Activated naive CD4-positive, alpha-beta T cell treated with Interleukin-2 at 50 U/mL for 16 hours (primary cell): Measurements from ENCODE around the gene PIPOX.

Experiments used
- DNase-seq: peaks from one replicate; pipeline ENCODE4 v3.0.0-alpha.2; 2020

Gene PIPOX

DNA sequence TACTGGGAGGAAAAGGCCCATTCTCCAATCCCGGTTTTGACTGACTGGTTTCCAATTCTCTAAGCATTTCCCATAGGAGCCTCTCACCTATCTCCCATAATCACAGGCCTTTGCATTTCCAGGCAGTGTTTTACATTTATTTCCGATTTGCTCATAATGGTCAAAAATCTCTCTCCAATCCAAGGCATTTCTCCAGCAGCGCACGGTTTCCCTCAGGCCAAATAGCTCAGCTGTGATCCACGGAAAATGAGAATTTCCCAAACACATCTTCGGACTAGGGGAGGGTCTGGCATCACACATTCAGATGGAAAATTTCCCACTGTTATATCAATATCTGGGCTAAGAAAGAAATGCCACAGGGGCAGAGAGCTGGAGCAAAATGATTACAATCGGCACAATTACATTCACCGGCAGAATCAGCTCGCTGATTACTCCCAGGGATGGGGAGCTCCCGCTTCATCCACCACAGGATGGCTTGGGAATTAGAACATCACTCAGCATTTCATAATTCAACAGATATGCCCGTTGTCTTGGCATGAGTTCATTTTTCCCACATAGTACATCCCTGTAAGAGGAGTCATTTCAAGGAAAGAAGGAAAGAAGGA lies 6.7 kb downstream of the PIPOX start:
- DNase-seq = no peak

DNA sequence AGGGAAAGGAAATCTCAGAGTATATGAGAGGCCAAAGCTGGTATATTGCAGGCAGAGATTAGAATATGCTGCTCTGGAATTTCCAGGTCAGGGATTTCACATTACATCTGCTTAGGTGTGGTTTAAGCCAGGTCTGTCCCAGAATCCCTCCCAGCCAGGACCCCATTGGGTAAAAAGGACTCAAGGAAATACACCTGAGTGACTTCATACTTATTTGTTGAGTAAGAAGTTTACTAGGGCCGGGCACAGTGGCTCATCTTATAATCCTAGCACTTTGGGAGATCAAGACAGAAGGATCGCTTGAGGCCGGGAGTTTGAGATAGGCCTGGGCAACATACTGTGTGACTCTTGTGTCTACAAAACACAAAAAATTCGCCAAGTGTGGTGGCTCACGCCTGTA lies 7.2 kb downstream of the PIPOX start:
- no peak for DNase-seq

DNA sequence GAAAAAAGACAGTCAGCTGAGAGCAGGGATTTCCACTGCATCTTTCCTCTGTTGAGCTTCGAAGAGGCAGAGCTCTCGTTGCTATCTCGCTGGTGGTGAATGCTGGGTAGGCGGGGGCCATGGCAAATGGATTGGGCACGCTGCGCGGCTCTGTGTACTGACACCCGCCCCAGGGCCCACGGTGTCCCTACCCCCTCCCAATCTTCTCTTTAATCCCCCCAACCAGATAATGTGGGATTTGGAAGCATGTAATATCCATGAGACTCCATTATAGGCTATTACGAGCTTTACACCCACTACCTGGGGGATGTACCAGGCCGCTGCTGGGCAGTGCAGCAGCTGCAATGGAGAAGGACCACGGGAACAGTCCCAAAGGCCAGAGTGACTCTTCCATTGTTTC lies 8.3 kb downstream of the PIPOX start:
- DNase-seq = no peak

DNA sequence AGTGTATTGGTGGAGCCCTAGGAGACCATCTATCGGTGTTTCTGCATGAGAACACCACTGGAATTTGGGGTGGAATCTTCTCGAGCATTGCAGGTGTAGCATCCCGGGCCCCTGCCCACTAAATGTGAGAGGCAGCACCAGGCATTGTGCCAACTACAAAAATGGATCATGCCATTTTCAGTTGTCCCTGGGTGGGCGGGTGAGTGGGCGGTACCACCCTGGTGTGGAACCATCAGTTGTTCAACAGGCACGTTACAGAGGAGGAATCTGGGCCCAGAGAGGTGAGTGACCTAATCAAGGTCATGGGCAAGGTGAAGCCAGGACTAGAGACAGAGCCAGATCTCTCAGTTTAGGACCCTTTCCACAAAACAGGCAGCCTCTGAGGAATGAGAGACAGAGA lies 8.8 kb downstream of the PIPOX start:
- no peak for DNase-seq

DNA sequence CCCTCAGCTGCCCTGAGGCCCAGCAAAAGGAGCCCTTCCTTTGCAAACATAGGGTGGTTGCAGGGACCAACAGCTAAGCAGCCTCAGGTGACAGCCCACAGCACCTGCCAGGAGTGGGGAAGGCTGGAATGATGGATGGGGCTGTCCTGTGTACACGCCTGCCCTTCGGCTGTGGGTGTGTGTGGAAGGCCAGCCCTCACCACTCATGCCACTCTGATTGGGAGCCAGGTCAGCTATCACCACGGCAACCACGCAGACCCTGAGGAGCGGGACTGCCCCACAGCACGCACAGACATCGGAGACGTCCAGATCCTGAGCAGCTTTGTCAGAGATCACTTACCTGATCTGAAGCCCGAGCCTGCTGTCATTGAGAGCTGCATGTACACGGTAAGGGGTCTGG lies 11.9 kb downstream of the PIPOX start:
- DNase-seq = no peak

DNA sequence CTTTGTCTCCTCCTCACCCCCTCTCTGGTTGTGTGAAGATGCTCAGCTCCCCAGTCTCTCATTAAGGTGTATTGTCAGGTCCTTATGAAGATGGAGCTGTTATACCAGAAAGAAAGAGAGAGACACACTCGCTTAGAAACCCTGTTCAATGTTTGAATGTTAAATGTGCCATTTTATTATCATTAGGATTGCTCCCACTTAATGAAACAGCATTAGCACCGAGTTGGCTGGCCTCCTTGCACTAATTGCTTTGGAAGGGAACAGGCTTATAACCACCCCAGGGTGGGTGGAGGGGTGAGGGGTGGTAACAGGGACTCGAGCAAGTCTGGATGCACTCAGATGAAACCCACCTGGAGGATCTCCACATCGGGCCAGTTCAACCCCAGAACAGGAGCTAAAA lies 14.4 kb downstream of the PIPOX start:
- DNase-seq = no peak

DNA sequence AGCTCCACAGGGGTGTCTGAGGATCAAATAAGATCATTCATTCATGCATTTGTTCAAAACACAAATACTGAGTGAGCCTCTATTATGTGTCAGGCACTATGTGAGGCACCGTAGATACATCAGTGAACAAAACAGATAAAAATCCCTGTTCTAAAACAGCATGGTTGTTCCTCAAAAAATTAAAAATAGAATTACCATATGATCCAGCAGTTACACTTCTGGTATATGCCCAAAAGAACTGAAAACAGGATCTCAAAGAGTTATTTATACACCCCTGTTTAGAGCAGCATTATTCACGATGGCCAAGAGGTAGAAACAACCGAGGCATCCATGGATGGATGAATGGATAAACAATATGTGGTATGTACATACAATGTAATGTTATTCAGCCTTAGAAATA lies 15.4 kb downstream of the PIPOX start:
- no peak for DNase-seq

DNA sequence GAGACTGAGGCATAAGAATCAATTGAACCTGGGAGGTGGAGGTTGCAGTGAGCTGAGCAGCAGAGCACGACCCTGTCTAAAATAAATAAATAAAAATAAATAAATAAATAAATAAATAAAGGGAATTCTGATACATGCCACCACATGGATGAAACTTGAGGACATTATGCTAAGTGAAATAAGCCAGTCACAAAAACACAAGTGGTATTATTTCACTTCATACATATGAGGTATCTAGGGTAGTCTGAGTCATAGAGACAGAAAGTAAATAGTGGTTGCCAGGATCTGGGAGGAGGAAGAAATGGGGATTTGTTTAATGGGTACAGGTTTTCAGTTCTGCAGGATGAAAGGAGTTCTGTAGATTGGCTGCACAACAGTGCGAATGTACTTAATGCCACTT lies 16.3 kb downstream of the PIPOX start:
- DNase-seq = no peak

DNA sequence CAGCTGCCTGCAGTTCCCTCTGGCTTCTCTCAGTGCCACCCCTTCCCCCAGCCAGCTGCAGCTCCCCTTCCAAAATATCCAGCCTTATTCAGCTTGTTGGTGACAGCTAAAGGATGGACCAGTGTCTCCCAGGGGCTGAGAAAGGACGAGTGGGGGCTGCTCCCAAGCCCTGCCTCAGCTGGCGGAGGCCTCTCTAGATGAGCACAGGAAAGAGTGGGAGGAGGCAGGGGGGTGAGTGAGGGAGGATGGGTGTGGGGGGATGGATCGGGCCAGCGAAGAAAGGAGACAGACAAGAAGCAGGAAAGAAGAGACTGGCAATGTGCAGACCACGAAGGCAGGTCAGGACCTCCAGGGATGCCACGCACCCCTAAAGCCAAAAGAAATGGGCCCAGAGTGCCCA lies 17.5 kb downstream of the PIPOX start:
- no peak for DNase-seq

DNA sequence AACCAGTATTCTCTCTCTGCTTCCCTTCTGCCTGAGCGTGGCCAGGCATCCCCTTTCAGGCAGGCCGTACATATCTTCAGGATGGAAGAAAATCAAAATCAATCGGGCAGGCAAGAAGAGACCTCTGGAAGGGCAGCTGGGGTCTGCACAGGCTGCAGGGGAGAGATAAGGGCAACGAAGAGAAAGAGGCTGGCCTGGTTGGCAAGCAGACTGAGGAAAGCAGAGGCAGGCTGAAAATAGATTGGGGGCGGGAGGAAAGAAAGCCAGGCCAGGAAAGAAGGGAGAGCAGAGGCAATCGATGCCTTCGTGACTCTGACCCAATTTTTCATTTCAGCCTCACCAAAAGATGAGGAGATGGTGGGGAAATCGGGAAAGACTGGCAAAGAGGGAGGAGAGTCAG lies 18.1 kb downstream of the PIPOX start:
- no peak for DNase-seq

DNA sequence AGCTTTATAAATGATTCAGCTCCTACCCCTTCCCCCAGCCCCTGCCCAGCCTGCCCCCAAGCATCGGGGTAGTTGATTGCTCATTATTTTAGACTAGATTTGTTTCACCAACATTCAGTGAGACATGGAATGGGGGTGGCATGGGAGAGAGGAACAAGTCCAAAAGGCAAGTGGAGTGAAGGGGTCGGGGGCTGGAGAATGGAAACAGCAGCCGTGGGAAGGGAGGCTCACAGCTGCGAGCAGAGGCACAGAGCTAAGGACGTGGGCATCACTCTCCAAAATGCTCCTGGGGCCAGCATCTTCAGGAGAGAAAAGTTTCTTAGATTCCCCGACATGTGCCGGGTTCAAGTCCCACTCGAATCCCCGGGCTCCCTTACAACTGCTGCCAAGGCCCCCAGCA lies 19.3 kb downstream of the PIPOX start:
- no peak for DNase-seq

DNA sequence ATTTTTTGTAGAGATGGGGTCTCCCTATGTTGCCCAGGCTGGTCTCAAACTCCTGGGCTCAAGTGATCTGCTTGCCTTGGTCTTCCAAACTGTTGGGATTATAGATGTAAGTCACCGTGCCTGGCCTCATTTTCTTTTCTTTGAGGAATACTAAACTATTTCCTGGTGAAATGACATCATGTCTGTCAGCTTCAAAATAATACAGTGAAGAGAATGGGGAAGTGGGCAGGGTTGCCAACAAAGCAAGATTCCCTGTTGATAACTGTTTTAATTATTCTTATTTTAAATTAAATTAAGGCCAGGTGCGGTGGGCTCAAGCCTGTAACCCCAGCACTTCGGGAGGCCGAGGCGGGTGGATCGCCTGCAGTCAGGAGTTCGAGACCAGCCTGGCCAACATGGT lies 21.1 kb downstream of the PIPOX start:
- no peak for DNase-seq

DNA sequence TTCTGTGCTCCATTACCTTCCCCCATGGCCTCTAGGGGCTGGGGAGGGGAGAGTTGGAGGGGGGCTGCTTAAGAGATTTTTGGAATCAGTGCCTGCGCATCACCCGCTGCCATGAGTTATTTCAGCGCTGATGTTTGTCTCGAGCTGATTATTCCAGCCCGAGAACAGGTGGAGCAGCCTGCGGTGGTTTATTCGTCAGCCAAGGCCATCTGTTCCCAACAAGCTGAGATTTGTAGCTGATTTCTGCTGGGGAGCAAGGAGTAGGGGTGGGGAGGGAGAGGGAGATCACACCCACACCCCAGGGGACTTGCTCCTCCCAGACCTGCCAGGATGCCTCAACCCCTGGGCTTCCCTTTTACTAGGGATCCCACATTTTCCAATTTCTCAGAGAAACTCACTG lies 23.1 kb downstream of the PIPOX start:
- DNase-seq = no peak

DNA sequence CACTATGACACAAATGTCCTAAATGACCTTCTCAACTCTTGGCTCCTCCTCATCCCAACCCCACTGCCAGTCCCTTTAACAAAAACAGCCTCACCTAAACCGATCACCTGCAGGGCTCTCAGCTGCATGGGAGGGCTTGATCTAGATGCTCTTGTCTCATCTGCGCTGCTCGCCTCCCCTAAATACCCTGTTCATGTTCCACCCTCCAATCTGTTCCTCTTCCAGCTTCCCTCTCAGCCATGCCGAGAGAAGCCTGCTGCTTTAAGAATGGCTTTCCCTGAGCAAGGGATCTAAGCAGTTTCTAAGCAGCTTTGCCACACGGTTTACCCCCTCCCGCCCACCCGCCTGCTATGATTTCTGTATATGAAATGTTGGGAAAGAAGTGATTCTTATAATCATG lies 23.7 kb downstream of the PIPOX start:
- no peak for DNase-seq

DNA sequence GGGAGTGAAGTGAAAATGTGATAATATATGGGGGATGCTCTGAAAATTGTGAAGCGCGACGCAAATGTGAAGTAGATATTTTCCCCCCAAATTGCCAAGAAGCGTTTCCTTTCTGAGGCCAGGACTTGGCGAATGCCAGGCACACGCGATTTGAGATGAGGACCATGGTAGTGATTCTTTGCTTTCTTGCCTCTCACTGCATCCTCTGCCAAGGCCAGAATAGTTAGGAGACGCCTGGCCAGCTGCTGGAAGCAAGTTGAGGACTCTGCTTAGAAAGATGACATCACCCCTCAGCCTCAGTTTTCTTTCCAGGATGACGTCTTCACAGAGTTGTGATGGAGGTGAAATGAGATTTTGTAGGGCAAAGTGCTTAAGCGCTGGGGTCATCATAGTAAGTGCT lies 25.9 kb downstream of the PIPOX start:
- DNase-seq = no peak

DNA sequence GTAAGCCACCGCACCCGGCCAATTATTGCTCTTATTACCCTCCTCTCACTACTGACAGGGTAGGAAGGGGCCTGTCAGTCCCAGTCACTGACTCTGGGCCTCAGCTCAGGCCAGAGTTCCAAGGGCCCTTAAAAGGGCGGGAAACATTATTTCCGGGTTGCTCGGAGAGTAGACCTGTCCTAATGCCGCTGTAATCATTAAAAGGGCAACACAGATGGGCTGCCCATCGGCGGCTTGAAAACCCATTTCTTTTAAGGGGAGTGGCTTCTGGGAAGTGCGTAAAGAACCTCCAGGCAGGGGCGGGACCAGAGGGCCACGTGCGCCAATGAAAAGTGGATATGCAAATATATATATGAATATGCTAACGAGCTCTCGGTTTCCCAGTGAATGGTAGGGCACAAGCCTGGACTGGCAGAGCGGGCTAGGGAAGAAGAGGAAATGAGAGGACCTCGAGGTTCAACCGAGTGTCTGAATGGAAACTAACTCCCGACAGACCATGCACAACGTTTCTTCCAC lies 26.6 kb downstream of the PIPOX start:
- DNase-seq = no peak

DNA sequence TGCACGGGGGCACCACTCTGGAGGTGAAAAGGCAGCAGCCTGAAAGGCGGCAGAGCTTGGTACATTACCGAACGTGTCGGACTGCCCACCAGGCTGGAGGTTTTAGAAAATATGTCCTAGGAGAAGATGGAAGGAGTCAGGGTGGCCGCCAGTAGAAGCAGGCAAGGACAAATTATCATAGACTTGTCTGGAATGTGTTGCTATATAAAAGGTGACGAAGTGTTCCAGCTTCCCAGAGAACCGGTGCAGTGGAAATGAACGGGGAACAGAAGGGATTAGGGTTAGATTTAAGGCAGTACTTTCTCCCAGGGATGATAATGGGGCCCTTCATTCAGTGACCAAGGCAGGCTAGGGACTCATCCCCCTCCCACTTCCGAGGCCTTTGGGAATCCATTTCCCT lies 27.4 kb downstream of the PIPOX start:
- no peak for DNase-seq

DNA sequence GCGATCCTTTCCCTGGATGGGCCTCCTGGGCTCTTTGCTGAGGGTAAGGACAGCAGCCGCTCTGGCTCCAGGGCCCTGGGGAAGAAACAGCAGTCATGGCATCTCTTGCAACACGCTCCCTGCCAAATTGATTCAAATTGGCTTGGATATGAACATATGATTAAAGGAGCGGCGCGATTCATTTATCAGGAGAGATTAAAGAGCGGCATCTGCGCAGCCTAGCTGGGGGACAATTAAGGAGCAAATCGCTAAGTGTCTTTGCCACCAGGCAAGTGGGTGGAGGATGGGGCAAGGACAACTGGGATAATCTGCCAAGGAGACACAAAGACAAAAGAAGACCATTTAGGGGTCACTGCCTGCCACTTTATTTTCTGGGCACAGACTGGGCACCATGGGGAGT lies 27.8 kb downstream of the PIPOX start:
- no peak for DNase-seq

DNA sequence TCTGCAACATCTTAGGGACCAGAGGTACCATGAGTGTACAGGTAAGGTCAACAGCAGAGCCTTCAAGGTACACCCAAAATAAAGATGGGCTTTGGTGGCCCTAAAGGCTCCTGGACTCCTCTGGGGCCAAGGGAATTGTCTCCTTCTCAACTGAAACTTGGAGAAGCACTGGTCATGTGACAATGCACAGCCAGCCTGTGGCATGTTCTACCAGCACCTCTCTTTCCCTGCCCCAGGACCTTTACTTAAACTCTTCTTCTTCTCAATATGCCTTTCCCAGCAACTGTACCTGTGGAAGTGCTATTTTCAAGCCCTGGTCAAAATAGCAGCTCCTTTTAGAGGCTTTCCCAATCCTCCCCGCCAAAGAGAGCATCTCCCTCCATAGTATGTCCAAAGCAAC lies 28.4 kb downstream of the PIPOX start:
- DNase-seq = no peak

DNA sequence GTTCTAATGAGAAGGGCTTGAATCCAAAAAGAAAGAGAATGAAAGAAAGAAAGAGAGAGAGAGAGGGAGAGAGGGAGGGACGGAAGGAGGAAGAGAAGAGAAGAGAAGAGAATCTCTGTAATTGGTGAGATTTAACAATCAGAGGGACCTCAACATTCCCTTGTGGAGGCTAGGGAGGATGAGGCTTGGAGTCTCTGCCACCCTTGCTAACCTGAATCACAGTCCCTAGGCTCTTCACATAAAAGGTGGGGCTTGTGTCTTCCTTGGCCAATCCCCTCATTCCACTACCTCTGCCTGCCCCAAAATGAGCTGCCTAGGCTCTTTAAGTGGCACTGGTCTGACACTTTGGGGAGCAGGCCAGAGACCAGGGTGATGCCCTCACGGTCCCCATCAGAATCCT lies 30.1 kb downstream of the PIPOX start:
- DNase-seq = no peak

DNA sequence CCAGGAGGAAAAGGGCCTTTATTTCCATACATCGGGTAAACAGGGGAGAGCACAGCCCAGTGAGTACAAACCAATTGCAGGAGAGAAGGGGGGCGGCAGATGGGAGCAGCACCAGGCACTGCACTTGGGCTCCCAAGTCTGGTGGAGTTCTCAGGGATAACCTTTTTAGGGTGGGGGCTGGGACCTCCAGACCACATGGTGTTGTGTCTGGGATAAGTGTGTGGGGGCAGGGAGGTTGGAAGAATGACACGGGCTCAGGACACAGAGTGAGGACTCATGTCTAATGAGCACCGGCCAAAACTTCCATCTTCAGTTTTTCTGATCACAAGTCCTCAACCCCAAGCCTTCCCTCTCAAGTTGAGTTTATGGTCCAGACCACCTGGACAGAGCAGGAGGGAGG lies 30.6 kb downstream of the PIPOX start:
- no peak for DNase-seq

DNA sequence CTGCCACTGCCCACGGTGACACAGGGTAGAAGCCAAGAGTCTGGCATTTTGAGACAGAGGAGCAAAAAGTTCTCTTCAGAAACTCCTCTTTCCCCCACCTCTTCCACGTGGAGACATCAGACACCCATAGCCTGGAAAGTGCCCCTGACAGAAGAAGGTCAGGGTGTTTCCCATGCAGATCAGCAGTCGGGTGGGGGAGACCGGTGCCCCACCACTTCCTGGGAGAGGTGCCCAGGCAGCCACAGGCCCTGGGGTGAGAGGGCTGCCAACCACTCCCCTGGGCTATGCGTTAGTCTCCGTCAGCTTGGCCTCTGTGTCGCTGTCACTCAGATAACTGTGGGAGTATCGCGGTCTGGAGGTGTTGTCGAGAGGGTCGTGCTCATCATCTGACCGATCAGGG lies 31.5 kb downstream of the PIPOX start:
- no peak for DNase-seq

DNA sequence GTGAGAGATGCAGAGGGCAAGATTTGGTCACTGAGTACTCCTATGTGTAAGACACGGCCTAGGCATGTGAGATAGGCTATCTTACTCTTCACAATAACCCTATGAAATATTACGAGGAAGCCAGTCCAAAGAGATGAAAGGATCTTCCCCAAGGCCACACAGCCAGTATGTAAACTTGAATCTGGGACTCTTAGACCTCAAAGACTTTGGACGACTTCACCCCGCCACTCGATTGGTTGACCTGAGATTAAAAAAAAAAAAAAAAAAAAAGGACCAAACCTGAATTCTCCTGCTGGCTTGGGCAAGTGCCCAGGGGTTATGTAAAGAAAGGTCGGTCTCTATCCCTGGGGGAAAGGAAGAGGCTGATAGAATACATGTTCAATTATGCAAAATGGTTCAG lies 33.1 kb downstream of the PIPOX start:
- DNase-seq = no peak

DNA sequence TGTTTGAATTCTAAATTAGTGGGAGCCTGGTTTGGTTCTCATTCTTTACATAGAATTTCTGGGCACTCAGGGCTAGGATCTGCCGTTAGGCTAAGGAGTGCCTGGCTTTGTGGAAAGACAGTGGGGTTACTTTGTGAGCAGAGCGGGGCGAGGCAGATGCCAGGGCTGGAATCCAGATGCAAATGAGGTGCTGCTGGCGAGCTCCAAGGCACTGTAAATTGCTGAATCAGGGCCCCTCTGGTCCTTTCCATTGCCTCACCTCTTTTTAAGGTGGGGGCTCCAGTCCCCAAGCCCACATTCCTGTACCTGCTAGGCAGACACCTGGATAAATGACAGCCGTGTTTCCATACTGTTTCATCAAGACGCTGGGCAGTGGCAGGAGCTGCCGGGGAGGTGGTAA lies 33.8 kb downstream of the PIPOX start:
- no peak for DNase-seq

DNA sequence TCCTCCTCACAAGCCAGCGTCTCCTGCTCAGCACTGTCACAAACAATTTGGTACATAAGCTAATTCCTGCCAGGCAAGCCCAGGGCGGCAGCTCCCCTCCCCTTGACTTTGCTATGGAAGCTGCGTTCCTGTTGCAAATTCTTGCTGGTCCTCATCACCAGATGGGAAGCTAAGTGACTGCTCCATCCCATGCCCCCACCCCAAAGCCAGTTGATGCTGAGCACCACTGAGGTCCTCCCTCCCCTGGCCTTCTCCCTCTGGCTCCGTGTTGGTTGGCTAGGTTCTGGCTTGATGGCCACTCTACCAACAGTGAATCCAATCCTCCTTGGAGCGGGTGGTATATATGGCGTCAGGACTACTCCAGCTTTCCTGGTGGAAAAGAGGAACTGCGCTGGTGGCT lies 34.4 kb downstream of the PIPOX start:
- DNase-seq = no peak
